Keratinocyte (primary cell): Measurements from ENCODE around the gene ARSI. TPM values are rescaled to one million over a fixed set of nuclear protein-coding genes. Genes with fewer than 3 reads are reported as not detected.

Experiments
- DNase-seq: peaks from one replicate; pipeline ENCODE4 v3.0.0-alpha.2; 2011; ENCODE audit warnings: low read depth, missing footprints, low spot score
- FAIRE-seq: peaks from 2 replicates; lab custom pipeline; 2011; peaks lifted over from hg19 to GRCh38; lab: Jason Lieb, UNC
- H2AFZ ChIP-seq: 2 replicates; pipeline ENCODE4 v1.6.0; 2012; ENCODE audit warnings: low read length, control low read depth, inconsistent platforms; ENCODE audit not compliant: control insufficient read depth
- H3K27ac ChIP-seq: 2 replicates; pipeline ENCODE4 v1.5.1; 2011; ENCODE audit warnings: low read length; ENCODE audit not compliant: control insufficient read depth, insufficient read depth
- H3K27me3 ChIP-seq: 3 replicates; pipeline ENCODE4 v1.6.0; 2011; ENCODE audit warnings: low read length; ENCODE audit not compliant: control insufficient read depth, insufficient read depth; ENCODE audit errors: extremely low read depth
- H3K36me3 ChIP-seq, 2 experiments: 2 replicates in 1 of 2; 3 replicates in 1 of 2; pipeline ENCODE4 v1.5.1; 2011; ENCODE audit warnings: low read length in 2 of 2, mild to moderate bottlenecking in 1 of 2; ENCODE audit not compliant: control insufficient read depth in 2 of 2, insufficient read depth in 2 of 2; ENCODE audit errors: extremely low read depth in 1 of 2
- H3K4me1 ChIP-seq: 3 replicates; pipeline ENCODE4 v1.5.1; 2011; ENCODE audit warnings: low read length; ENCODE audit not compliant: control insufficient read depth, insufficient read depth; ENCODE audit errors: extremely low read depth
- H3K4me2 ChIP-seq: 3 replicates; pipeline ENCODE4 v1.6.0; 2011; ENCODE audit warnings: low read depth, low read length; ENCODE audit not compliant: control insufficient read depth, insufficient read depth; ENCODE audit errors: extremely low read depth
- H3K4me3 ChIP-seq, 3 experiments: fragments of 200-600 bp in 1 of 3; sonication (generic) in 1 of 3; 2 replicates in 2 of 3; 3 replicates in 1 of 3; pipeline ENCODE4 v1.5.1; 2011 to 2016; ENCODE audit warnings: low read length in 3 of 3, mild to moderate bottlenecking in 3 of 3, control low read depth in 2 of 3, inconsistent platforms in 1 of 3, low read depth in 1 of 3, mixed read lengths in 1 of 3, mixed run types in 1 of 3, moderate library complexity in 1 of 3; ENCODE audit not compliant: control insufficient read depth in 2 of 3, insufficient read depth in 2 of 3; ENCODE audit errors: extremely low read depth in 1 of 3
- H3K79me2 ChIP-seq: 2 replicates; pipeline ENCODE4 v1.6.0; 2012; ENCODE audit warnings: low read length; ENCODE audit not compliant: control insufficient read depth, insufficient read depth
- H3K9ac ChIP-seq: 3 replicates; pipeline ENCODE4 v1.6.0; 2011; ENCODE audit warnings: low read length; ENCODE audit not compliant: control insufficient read depth, insufficient read depth; ENCODE audit errors: extremely low read depth
- H3K9me1 ChIP-seq: 3 replicates; pipeline ENCODE4 v1.6.0; 2011; ENCODE audit warnings: low read length; ENCODE audit not compliant: control insufficient read depth, insufficient read depth; ENCODE audit errors: extremely low read depth
- H3K9me3 ChIP-seq: 2 replicates; pipeline ENCODE4 v1.5.1; 2012; ENCODE audit warnings: low read depth, low read length; ENCODE audit not compliant: control insufficient read depth
- H4K20me1 ChIP-seq: 3 replicates; pipeline ENCODE4 v1.6.0; 2011; ENCODE audit warnings: low read length; ENCODE audit not compliant: control insufficient read depth, insufficient read depth; ENCODE audit errors: extremely low read depth
- CTCF ChIP-seq, 3 experiments: IDR thresholded peaks in 1 of 3; conservative IDR thresholded peaks in 1 of 3; optimal IDR thresholded peaks in 1 of 3; 2 replicates in 2 of 3; 3 replicates in 1 of 3; pipeline versions ENCODE3 to v1.5.1; 2011; ENCODE audit warnings: low read length in 3 of 3, mild to moderate bottlenecking in 3 of 3, moderate library complexity in 2 of 3, control low read depth in 1 of 3, inconsistent platforms in 1 of 3; ENCODE audit not compliant: insufficient read depth in 2 of 3; ENCODE audit errors: extremely low read depth in 1 of 3
- EZH2 ChIP-seq: IDR thresholded peaks from one replicate; pipeline ENCODE4 v1.6.1; 2012; ENCODE audit warnings: inconsistent platforms, mild to moderate bottlenecking, low read length, moderate library complexity
- dilution Hi-C: fragments of 300-500 bp; cut with MboI; formaldehyde crosslinking; loops from one replicate; pipeline ENCODE4 v1.7.0; 2020; ENCODE audit warnings: low sequenced_read_pairs; ENCODE audit not compliant: extremely low pct_ligation_motif_present
- polyA plus RNA-seq, 5 experiments: library from polyadenylated mRNA; depleted of rRNA in 3 of 5; stranded (reverse) in 3 of 5; stranded (forward) in 1 of 5; unstranded in 1 of 5; fragments of >200 nt; gene quantifications; 1 replicate in 1 of 5; 2 replicates in 3 of 5; 3 replicates in 1 of 5; pipeline versions ENCODE4 v1.2.1 to v1.2.3, GENCODE V29; 2011 to 2012; ENCODE audit warnings: missing spikeins in 2 of 5, low read depth in 1 of 5, low replicate concordance in 1 of 5

The ARSI gene
- polyA plus RNA-seq, 1 donor (not counting 4 experiments of a cell fraction or from before 2014, with no cell fraction given): 1.7 TPM

- H3K27ac ChIP-seq: no peak overlapping the region
- no peak for FAIRE-seq
- H3K9me1 ChIP-seq: no peaks in the 10 kb centered on the region
- H3K4me1 ChIP-seq: peaks cover 3% of the 10 kb centered on the region
- no peaks in the 10 kb centered on the region for H3K9me3 ChIP-seq
- no peak overlapping the region for H2AFZ ChIP-seq
- dilution Hi-C loops: no loop called here
- no peak overlapping the region for H3K4me2 ChIP-seq
- no peaks in the 10 kb centered on the region for H3K27me3 ChIP-seq
- no peaks in the 10 kb centered on the region for H3K36me3 ChIP-seq
- H4K20me1 ChIP-seq: no peaks in the 10 kb centered on the region
- no peak for DNase-seq
- H3K4me3 ChIP-seq: no peak overlapping the region
- no peak overlapping the region for H3K9ac ChIP-seq
- TF ChIP-seq CTCF (optimal IDR thresholded peaks at IDR 0.05 in 1 of 3, IDR thresholded peaks at IDR 0.05 in 1 of 3, conservative IDR thresholded peaks at IDR 0.05 in 1 of 3; ENCODE audit: extremely low read depth in 1 of 3, insufficient read depth in 2 of 3, low read length in 3 of 3) (no peak), EZH2 (no peak)
- H3K79me2 ChIP-seq: no peaks in the 10 kb centered on the region
Observed at GRCh38 chr5:150271923-150272322, 30.8 kb downstream of the ARSI start.

GRCh38 chr5:150271296-150271692 is 31.4 kb downstream of the ARSI start:
- Histone ChIP-seq H3K27ac (no peak overlapping the region), H4K20me1 (no peaks in the 10 kb centered on the region)
- dilution Hi-C loops: no loop called here

More at GRCh38 chr5:150271296-150271692, 31.4 kb downstream of the ARSI start:
- Histone ChIP-seq H3K4me2 (no peak overlapping the region), H3K79me2 (no peaks in the 10 kb centered on the region), H3K9me3 (no peaks in the 10 kb centered on the region), H3K27me3 (no peaks in the 10 kb centered on the region), H3K9ac (no peak overlapping the region), H2AFZ (no peak overlapping the region), H3K4me3 (no peak overlapping the region), H3K4me1 (peaks cover 3% of the 10 kb centered on the region), H3K9me1 (no peaks in the 10 kb centered on the region), H3K36me3 (no peaks in the 10 kb centered on the region)
- DNase-seq (no peak), FAIRE-seq (no peak)
- TF ChIP-seq EZH2 (no peak), CTCF (optimal IDR thresholded peaks at IDR 0.05 in 1 of 3, IDR thresholded peaks at IDR 0.05 in 1 of 3, conservative IDR thresholded peaks at IDR 0.05 in 1 of 3; ENCODE audit: extremely low read depth in 1 of 3, insufficient read depth in 2 of 3, low read length in 3 of 3) (no peak)
